ENCODE results near the gene TOPBP1. TPM values are rescaled to one million over a fixed set of nuclear protein-coding genes. Genes with fewer than 3 reads are reported as not detected.

TOPBP1 gene
- total and polyA plus RNA-seq, 2 of the 4 experiments (the other 2 are of a cell fraction): 19.5 to 50.5 TPM

- no peaks in the 10 kb centered on the region for H3K9me1 ChIP-seq (ENCODE audit: insufficient read depth, low read length)
- no peak for DNase-seq
- no peak overlapping the region for H4K8ac ChIP-seq (ENCODE audit: low read depth in 2 of 2, low read length in 2 of 2)
- H4K5ac ChIP-seq (ENCODE audit: low read depth, low read length): no peak overlapping the region
- no peak overlapping the region for H3K9ac ChIP-seq (ENCODE audit: low read depth, low read length)
- TF ChIP-seq CEBPB (IDR thresholded peaks at IDR 0.05; ENCODE audit: low read depth, low read length) (no peak), BHLHE40 (IDR thresholded peaks at IDR 0.05; ENCODE audit: low read depth, low read length) (no peak), POLR2A (IDR thresholded peaks at IDR 0.05; ENCODE audit: low read depth, low read length) (no peak), MAZ (IDR thresholded peaks at IDR 0.05; ENCODE audit: borderline replicate concordance, low read depth, low read length) (no peak), MXI1 (IDR thresholded peaks at IDR 0.05; ENCODE audit: borderline replicate concordance, low read depth, low read length) (no peak), RCOR1 (IDR thresholded peaks at IDR 0.05; ENCODE audit: insufficient replicate concordance, low read length) (no peak), NFE2L2 (IDR thresholded peaks at IDR 0.05; ENCODE audit: low read depth, low read length) (no peak), USF2 (IDR thresholded peaks at IDR 0.05; ENCODE audit: low read depth, low read length) (no peak)
- in situ Hi-C loops (cut with MboI; ENCODE audit: low sequenced_read_pairs): no loop called here
- no peak overlapping the region for H2BK20ac ChIP-seq (ENCODE audit: low read depth, low read length)
- peaks cover 8% of the 10 kb centered on the region for H3K27me3 ChIP-seq (ENCODE audit: control insufficient read depth, insufficient read depth, low read length)
- no peak overlapping the region for H3K27ac ChIP-seq (ENCODE audit: insufficient read depth, low read length)
- no peaks in the 10 kb centered on the region for H3K36me3 ChIP-seq (ENCODE audit: control insufficient read depth, insufficient read depth, low read length)
- no peak overlapping the region for H2AK9ac ChIP-seq (replicated peaks; ENCODE audit: low read depth, low read length, poor library complexity)
- no peak overlapping the region for H2AFZ ChIP-seq (replicated peaks; ENCODE audit: low read length, poor library complexity)
- CTCF ChIA-PET: no interaction called here
- H3K79me1 ChIP-seq (ENCODE audit: low read depth in 1 of 2, low read length in 2 of 2): no peaks in the 10 kb centered on the region
- H2BK5ac ChIP-seq (ENCODE audit: low read depth, low read length, poor library complexity, severe bottlenecking): no peak overlapping the region
- dilution Hi-C loops (cut with HindIII; ENCODE audit: low sequenced_read_pairs, unreplicated experiment): no loop called here
- H3K56ac ChIP-seq (ENCODE audit: extremely low read depth, insufficient read depth, low read length): no peak overlapping the region
- no peaks in the 10 kb centered on the region for H4K20me1 ChIP-seq (ENCODE audit: insufficient read depth, low read length)
- WGBS, 2 experiments (ENCODE audit: extremely low coverage in 2 of 2, insufficient read length in 1 of 2): 59% methylated on average over 5 of the region's 8 CpGs; no CpG with 5 or more reads in 1 of the 2 experiments
- H2BK15ac ChIP-seq (ENCODE audit: low read depth, low read length): no peak overlapping the region
- no peak for ATAC-seq (ENCODE audit: low read depth)
- no peak overlapping the region for H3K14ac ChIP-seq (replicated peaks; ENCODE audit: low read depth, low read length)
- POLR2A ChIA-PET (ENCODE audit: unreplicated experiment): no interaction called here
- H3K4me3 ChIP-seq (ENCODE audit: insufficient read depth, low read depth, low read length): no peak overlapping the region
- H2BK120ac ChIP-seq (ENCODE audit: low read depth, low read length): no peak overlapping the region
- no peak overlapping the region for H2AK5ac ChIP-seq (ENCODE audit: low read depth, low read length)
- no peak overlapping the region for H4K91ac ChIP-seq (ENCODE audit: insufficient read depth, low read depth, low read length)
- BruUV-seq (replicated peaks): no TSS peak
- no peak overlapping the region for H3K18ac ChIP-seq (ENCODE audit: low read depth, low read length)
- H3K4me2 ChIP-seq (ENCODE audit: low read depth, low read length): no peak overlapping the region
- no peak overlapping the region for H3K23ac ChIP-seq (ENCODE audit: low read depth, low read length)
- intact Hi-C loops (cut with micrococcal nuclease): no loop called here
- H3K4ac ChIP-seq (ENCODE audit: low read depth, low read length): no peak overlapping the region
- no peaks in the 10 kb centered on the region for H3K4me1 ChIP-seq (ENCODE audit: control insufficient read depth, insufficient read depth, low read length)
- no peaks in the 10 kb centered on the region for H3K9me3 ChIP-seq (ENCODE audit: control insufficient read depth, insufficient read depth, low read length)
Observed at GRCh38 chr3:133693821-133694220, 32.1 kb upstream of the TOPBP1 start.
